CD14-positive monocyte (primary cell): ENCODE data around the gene WWOX. TPM values are rescaled to one million over a fixed set of nuclear protein-coding genes. Genes with fewer than 3 reads are reported as not detected.
A peak's percentile ranks its signal among the peaks of the same experiment; 100 is the strongest.

Experiments
- DNase-seq, 3 donors: peaks; one replicate each; pipeline ENCODE4 v3.0.0-alpha.2; 2011 to 2022
- H2AFZ ChIP-seq: 2 replicates; pipeline ENCODE4 v1.6.0; 2012; ENCODE audit warnings: mild to moderate bottlenecking, low read depth, low read length, inconsistent platforms; ENCODE audit not compliant: insufficient read depth, poor library complexity, severe bottlenecking
- H3K27ac ChIP-seq, 2 donors: 1 replicate in 1 of 2; 2 replicates in 1 of 2; pipeline ENCODE4 v1.5.1; 2012 to 2013; ENCODE audit warnings: low read length in 2 of 2, control low read depth in 1 of 2, inconsistent platforms in 1 of 2, low read depth in 1 of 2, mild to moderate bottlenecking in 1 of 2
- H3K27me3 ChIP-seq, 2 donors: one replicate each; pipeline versions ENCODE4 v1.6.0 to v1.6.1; 2011 to 2013; ENCODE audit warnings: low read length in 2 of 2; ENCODE audit not compliant: control insufficient read depth in 2 of 2, insufficient read depth in 2 of 2
- H3K36me3 ChIP-seq, 2 donors: replicated peaks in 1 of 2; 1 replicate in 1 of 2; 2 replicates in 1 of 2; pipeline versions ENCODE4 v1.5.1 to v1.6.1; 2012 to 2013; ENCODE audit warnings: low read length in 2 of 2, control low read depth in 1 of 2, inconsistent platforms in 1 of 2, mild to moderate bottlenecking in 1 of 2; ENCODE audit not compliant: insufficient read depth in 2 of 2, control insufficient read depth in 1 of 2
- H3K4me1 ChIP-seq, 2 donors: 1 replicate in 1 of 2; 2 replicates in 1 of 2; pipeline versions ENCODE4 v1.5.1 to v1.6.1; 2012 to 2013; ENCODE audit warnings: low read length in 2 of 2, control low read depth in 1 of 2, inconsistent platforms in 1 of 2, mild to moderate bottlenecking in 1 of 2, moderate library complexity in 1 of 2; ENCODE audit not compliant: insufficient read depth in 2 of 2, control insufficient read depth in 1 of 2
- H3K4me2 ChIP-seq: replicated peaks from 2 replicates; pipeline ENCODE3; 2012; ENCODE audit warnings: low read length, moderate library complexity, mild to moderate bottlenecking; ENCODE audit not compliant: poor library complexity, severe bottlenecking; ENCODE audit errors: extremely low read depth
- H3K4me3 ChIP-seq, 3 experiments: fragments of 200-600 bp in 1 of 3; sonication (generic) in 1 of 3; replicated peaks in 1 of 3; 1 replicate in 2 of 3; 2 replicates in 1 of 3; pipeline ENCODE4 v1.5.1; 2011 to 2013; ENCODE audit warnings: low read length in 3 of 3, mild to moderate bottlenecking in 3 of 3, control low read depth in 2 of 3, low read depth in 2 of 3, inconsistent platforms in 1 of 3, moderate library complexity in 1 of 3
- H3K79me2 ChIP-seq: 2 replicates; pipeline ENCODE4 v1.6.0; 2012; ENCODE audit warnings: mild to moderate bottlenecking, control low read depth, inconsistent platforms, low read length, moderate library complexity; ENCODE audit not compliant: insufficient read depth
- H3K9ac ChIP-seq: 2 replicates; pipeline ENCODE4 v1.6.0; 2017; ENCODE audit warnings: low read length, mild to moderate bottlenecking; ENCODE audit not compliant: insufficient read depth, poor library complexity, severe bottlenecking
- H3K9me3 ChIP-seq, 2 donors: replicated peaks in 1 of 2; 1 replicate in 1 of 2; 2 replicates in 1 of 2; pipeline versions ENCODE4 v1.5.1 to v1.6.1; 2012 to 2013; ENCODE audit warnings: low read length in 2 of 2, control low read depth in 1 of 2; ENCODE audit not compliant: control insufficient read depth in 1 of 2, insufficient read depth in 1 of 2
- H4K20me1 ChIP-seq: 2 replicates; pipeline ENCODE4 v1.6.0; 2012; ENCODE audit warnings: mild to moderate bottlenecking, low read length, control low read depth, moderate library complexity; ENCODE audit not compliant: insufficient read depth
- H3K27ac Mint-ChIP-seq, 7 donors: one replicate each; pipeline ENCODE4 v1.8.0; 2020; ENCODE audit warnings: mild to moderate bottlenecking in 7 of 7, mixed read lengths in 7 of 7, moderate library complexity in 6 of 7, inconsistent platforms in 2 of 7
- H3K27me3 Mint-ChIP-seq, 3 donors: one replicate each; pipeline ENCODE4 v1.8.0; 2021 to 2022; ENCODE audit warnings: low read depth in 3 of 3, mild to moderate bottlenecking in 3 of 3, mixed read lengths in 3 of 3, moderate library complexity in 3 of 3, inconsistent platforms in 1 of 3
- H3K36me3 Mint-ChIP-seq, 2 donors: one replicate each; pipeline ENCODE4 v1.8.0; 2020; ENCODE audit warnings: mixed read lengths in 2 of 2, inconsistent platforms in 1 of 2, mild to moderate bottlenecking in 1 of 2
- H3K4me1 Mint-ChIP-seq: one replicate; pipeline ENCODE4 v1.8.0; 2020; ENCODE audit warnings: mild to moderate bottlenecking, mixed read lengths
- H3K4me3 Mint-ChIP-seq, 2 donors: one replicate each; pipeline ENCODE4 v1.8.0; 2020; ENCODE audit warnings: mild to moderate bottlenecking in 2 of 2, mixed read lengths in 2 of 2, moderate library complexity in 1 of 2
- H3K9me3 Mint-ChIP-seq, 7 donors: one replicate each; pipeline ENCODE4 v1.8.0; 2020 to 2022; ENCODE audit warnings: mixed read lengths in 7 of 7, mild to moderate bottlenecking in 6 of 7, moderate library complexity in 6 of 7, inconsistent platforms in 2 of 7
- WGBS: methylation state at CpG from one replicate; pipeline ENCODE4 v1.1.5; 2013; ENCODE audit warnings: missing lambda C conversion rate; ENCODE audit not compliant: insufficient coverage; 5-methylcytosine and 5-hydroxymethylcytosine counted together
- intact Hi-C, 2 donors: fragments of 100-400 bp; cut with micrococcal nuclease; formaldehyde crosslinking; loops; one replicate each; pipeline versions ENCODE4 v1.15.0 to v1.15.1; 2023
- polyA plus RNA-seq, 3 donors: library from polyadenylated mRNA; depleted of rRNA in 1 of 3; unstranded in 2 of 3; stranded (reverse) in 1 of 3; fragments of 300-500 nt in 2 of 3; fragments of >200 nt in 1 of 3; fragmentation: Illumina TruSeq in 2 of 3; gene quantifications; 1 replicate in 2 of 3; 2 replicates in 1 of 3; pipeline ENCODE4 v1.2.3, GENCODE V29; 2012 to 2021
- TF ChIP-seq, protein P1 (sequence below): fragments of 200-600 bp; IDR thresholded peaks from one replicate; pipeline ENCODE4 v1.8.0; 2022; ENCODE audit warnings: antibody characterized with exemption, mild to moderate bottlenecking

The WWOX gene
- polyA plus RNA-seq, 3 donors, result 4.0 to 7.0 (median 6.3) TPM

DNA sequence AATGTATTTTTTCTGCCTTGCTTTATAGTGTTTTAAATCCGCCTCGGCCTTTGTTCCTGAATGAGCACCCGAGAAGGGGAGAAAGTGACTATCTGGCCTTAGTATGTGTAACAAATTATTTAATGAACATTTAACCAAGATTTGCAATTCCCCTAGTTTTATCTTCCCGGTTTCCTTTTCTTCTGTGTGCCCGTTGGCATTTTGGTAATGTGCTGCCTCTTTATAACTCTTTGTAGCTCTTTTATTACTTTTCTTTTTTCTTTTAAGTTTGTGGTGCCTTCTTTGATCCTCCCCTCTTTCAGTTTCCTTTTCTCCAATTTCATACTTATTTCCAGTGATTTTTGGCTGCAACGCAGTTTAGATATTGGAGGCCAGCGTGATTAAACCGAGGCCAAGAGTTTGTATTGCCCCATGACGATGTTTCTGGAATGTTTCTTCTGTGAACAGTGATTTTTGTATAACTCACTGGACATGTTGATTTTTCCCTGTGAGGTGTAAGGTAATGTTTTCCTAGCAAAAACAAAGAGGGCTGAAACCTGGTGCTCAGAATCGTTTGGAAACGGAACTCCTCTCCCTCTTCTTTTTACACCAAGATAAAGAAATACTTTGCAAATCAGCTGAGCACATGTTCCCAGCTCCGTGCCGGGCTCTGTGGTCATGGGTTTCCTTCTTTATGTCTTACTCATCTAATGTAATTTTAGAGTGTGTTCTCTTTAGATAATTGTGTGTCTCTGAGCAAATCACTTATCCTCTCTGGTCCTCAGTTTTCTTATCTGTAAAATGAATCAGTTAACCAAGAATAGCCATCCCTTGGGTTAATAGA is 344.3 kb downstream of the WWOX start:
- Mint-ChIP-seq H3K27me3 (no peaks in the 10 kb centered on the region), H3K36me3 (no peaks in the 10 kb centered on the region), H3K4me3 (no peak overlapping the region), H3K9me3 (no peaks in the 10 kb centered on the region), H3K27ac (peak overlapping the region in 1 of 7 donors; percentile 15), H3K4me1 (peaks cover 9% of the 10 kb centered on the region)
- Histone ChIP-seq H3K4me1 (no peaks in the 10 kb centered on the region), H3K27ac (no peak overlapping the region), H3K4me3 (no peak overlapping the region), H3K27me3 (no peaks in the 10 kb centered on the region), H3K36me3 (no peaks in the 10 kb centered on the region), H2AFZ (no peak overlapping the region), H4K20me1 (no peaks in the 10 kb centered on the region), H3K9ac (no peak overlapping the region), H3K79me2 (no peaks in the 10 kb centered on the region), H3K9me3 (no peaks in the 10 kb centered on the region), H3K4me2 (no peak overlapping the region)
- TF ChIP-seq, protein P1, sequence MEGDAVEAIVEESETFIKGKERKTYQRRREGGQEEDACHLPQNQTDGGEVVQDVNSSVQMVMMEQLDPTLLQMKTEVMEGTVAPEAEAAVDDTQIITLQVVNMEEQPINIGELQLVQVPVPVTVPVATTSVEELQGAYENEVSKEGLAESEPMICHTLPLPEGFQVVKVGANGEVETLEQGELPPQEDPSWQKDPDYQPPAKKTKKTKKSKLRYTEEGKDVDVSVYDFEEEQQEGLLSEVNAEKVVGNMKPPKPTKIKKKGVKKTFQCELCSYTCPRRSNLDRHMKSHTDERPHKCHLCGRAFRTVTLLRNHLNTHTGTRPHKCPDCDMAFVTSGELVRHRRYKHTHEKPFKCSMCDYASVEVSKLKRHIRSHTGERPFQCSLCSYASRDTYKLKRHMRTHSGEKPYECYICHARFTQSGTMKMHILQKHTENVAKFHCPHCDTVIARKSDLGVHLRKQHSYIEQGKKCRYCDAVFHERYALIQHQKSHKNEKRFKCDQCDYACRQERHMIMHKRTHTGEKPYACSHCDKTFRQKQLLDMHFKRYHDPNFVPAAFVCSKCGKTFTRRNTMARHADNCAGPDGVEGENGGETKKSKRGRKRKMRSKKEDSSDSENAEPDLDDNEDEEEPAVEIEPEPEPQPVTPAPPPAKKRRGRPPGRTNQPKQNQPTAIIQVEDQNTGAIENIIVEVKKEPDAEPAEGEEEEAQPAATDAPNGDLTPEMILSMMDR, result no peak
- no peak for DNase-seq
- intact Hi-C loops, result no loop called here
- WGBS, result 83% methylated on average over 1 of the region's 13 CpGs

DNA sequence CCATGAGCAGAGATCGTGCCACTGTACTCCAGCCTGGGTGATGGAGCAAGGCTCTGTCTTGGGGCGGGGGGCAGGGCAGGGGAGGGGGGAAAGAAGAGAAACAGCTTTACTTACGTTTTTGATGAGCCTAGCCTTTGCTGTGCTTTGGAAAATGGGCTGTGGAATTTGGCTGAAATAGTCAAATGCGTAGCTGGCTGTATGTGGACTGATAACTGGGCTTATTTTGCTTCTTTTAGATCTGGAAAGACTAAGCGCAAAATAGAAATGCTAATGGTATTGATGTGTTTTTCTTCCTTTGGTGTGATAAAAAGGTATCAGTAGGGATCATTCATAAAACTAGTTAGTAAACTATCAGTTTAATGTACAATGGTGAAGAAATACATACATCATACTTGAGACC is 346.4 kb downstream of the WWOX start:
- no peak overlapping the region for H3K4me2 ChIP-seq
- H3K9ac ChIP-seq, result no peak overlapping the region
- no peak for DNase-seq
- no peaks in the 10 kb centered on the region for H3K4me1 ChIP-seq
- Mint-ChIP-seq H3K9me3 (no peaks in the 10 kb centered on the region), H3K36me3 (no peaks in the 10 kb centered on the region), H3K4me1 (peaks cover 9% of the 10 kb centered on the region), H3K27me3 (no peaks in the 10 kb centered on the region), H3K4me3 (no peak overlapping the region), H3K27ac (no peak overlapping the region)
- H3K36me3 ChIP-seq, result no peaks in the 10 kb centered on the region
- WGBS, result 97% methylated on average over 4 of the region's 5 CpGs
- no peaks in the 10 kb centered on the region for H4K20me1 ChIP-seq
- no peak overlapping the region for H3K27ac ChIP-seq
- no peak overlapping the region for H3K4me3 ChIP-seq
- TF ChIP-seq, protein P1, result no peak
- H2AFZ ChIP-seq, result no peak overlapping the region
- H3K27me3 ChIP-seq, result no peaks in the 10 kb centered on the region
- intact Hi-C loops, result no loop called here
- no peaks in the 10 kb centered on the region for H3K79me2 ChIP-seq
- no peaks in the 10 kb centered on the region for H3K9me3 ChIP-seq
